Cardiac muscle cell (in vitro differentiated cells and primary cell): ENCODE data around the gene BPGM. TPM values are rescaled to one million over a fixed set of nuclear protein-coding genes. Genes with fewer than 3 reads are reported as not detected.

Source experiments
- DNase-seq, 2 donors: peaks; one replicate each; pipeline versions ENCODE4 v3.0.0 to v3.0.0-alpha.2; 2010 to 2017; ENCODE audit warnings: low read depth in 1 of 2, low spot score in 1 of 2
- H3K27ac ChIP-seq: fragments of 200-600 bp; sonication (generic); 2 replicates; pipeline ENCODE4 v1.5.1; 2016
- H3K27me3 ChIP-seq: fragments of 200-600 bp; sonication (generic); 2 replicates; pipeline ENCODE4 v1.6.0; 2016; ENCODE audit warnings: control low read depth
- H3K36me3 ChIP-seq: fragments of 200-600 bp; sonication (generic); 2 replicates; pipeline ENCODE4 v1.5.1; 2016; ENCODE audit warnings: control low read depth
- H3K4me1 ChIP-seq: fragments of 200-600 bp; sonication (generic); 2 replicates; pipeline ENCODE4 v1.8.1; 2017; ENCODE audit warnings: low read depth, mild to moderate bottlenecking, mixed run types
- H3K4me3 ChIP-seq: fragments of 200-600 bp; sonication (generic); 2 replicates; pipeline ENCODE4 v1.5.1; 2016; ENCODE audit warnings: mild to moderate bottlenecking
- H3K9me3 ChIP-seq: fragments of 200-600 bp; sonication (generic); 2 replicates; pipeline ENCODE4 v1.5.1; 2017; ENCODE audit warnings: low read depth, mild to moderate bottlenecking, control low read depth
- polyA plus RNA-seq: library from polyadenylated mRNA; unstranded; fragments of >200 nt; fragmentation: Nextera tagmentation; extraction: Ambion mirVana; gene quantifications from 2 replicates; pipeline ENCODE4 v1.2.1, GENCODE V29; 2016
- total RNA-seq: library from RNA; depleted of rRNA; stranded (reverse); fragments of >200 nt; gene quantifications from 2 replicates; pipeline ENCODE4 v1.2.3, GENCODE V29; 2016
- TF ChIP-seq, protein P1 (sequence below): IDR thresholded peaks from 2 replicates; pipeline ENCODE4 v1.5.1; 2012; ENCODE audit warnings: low read depth, mild to moderate bottlenecking, low read length

Gene BPGM
- total and polyA plus RNA-seq, 2 experiments from 2014 or later: 15.2 to 32.2 TPM

- TF ChIP-seq, protein P1, sequence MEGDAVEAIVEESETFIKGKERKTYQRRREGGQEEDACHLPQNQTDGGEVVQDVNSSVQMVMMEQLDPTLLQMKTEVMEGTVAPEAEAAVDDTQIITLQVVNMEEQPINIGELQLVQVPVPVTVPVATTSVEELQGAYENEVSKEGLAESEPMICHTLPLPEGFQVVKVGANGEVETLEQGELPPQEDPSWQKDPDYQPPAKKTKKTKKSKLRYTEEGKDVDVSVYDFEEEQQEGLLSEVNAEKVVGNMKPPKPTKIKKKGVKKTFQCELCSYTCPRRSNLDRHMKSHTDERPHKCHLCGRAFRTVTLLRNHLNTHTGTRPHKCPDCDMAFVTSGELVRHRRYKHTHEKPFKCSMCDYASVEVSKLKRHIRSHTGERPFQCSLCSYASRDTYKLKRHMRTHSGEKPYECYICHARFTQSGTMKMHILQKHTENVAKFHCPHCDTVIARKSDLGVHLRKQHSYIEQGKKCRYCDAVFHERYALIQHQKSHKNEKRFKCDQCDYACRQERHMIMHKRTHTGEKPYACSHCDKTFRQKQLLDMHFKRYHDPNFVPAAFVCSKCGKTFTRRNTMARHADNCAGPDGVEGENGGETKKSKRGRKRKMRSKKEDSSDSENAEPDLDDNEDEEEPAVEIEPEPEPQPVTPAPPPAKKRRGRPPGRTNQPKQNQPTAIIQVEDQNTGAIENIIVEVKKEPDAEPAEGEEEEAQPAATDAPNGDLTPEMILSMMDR: no peak
- H3K4me3 ChIP-seq: no peak overlapping the region
- H3K9me3 ChIP-seq: no peaks in the 10 kb centered on the region
- no peak for DNase-seq
- no peaks in the 10 kb centered on the region for H3K4me1 ChIP-seq
- H3K36me3 ChIP-seq: no peaks in the 10 kb centered on the region
- peaks cover 40% of the 10 kb centered on the region for H3K27me3 ChIP-seq
- H3K27ac ChIP-seq: no peak overlapping the region
These were observed 18.9 kb upstream of the BPGM start for GRCh38 chr7:134627775-134628153.

DNA sequence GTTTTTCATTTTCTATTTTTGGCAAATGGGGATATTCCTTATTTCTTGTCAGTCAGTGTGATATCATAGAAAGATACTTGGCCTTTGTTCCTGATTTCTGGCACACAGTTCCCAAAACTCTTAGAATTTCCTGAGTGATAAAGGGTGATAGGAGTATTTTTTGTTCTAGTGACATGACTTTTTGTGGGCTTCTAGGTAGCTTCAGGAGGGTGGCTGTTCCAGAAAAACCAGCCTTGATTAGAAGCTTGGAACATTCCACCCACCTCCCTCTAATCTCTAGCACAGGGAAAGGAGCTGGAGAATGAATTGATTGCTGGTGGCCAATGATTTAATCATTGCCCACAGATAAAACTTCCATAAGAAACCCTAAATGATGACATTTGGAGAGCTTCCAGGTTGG is 17.2 kb upstream of the BPGM start:
- Histone ChIP-seq H3K27ac (no peak overlapping the region), H3K36me3 (no peaks in the 10 kb centered on the region), H3K27me3 (peaks cover 40% of the 10 kb centered on the region), H3K4me1 (no peaks in the 10 kb centered on the region), H3K4me3 (no peak overlapping the region), H3K9me3 (no peaks in the 10 kb centered on the region)
- TF ChIP-seq, protein P1: no peak
- DNase-seq: no peak

- Histone ChIP-seq H3K27me3 (peaks cover 33% of the 10 kb centered on the region), H3K36me3 (no peaks in the 10 kb centered on the region), H3K9me3 (no peaks in the 10 kb centered on the region), H3K4me3 (no peak overlapping the region), H3K27ac (no peak overlapping the region), H3K4me1 (no peaks in the 10 kb centered on the region)
- DNase-seq: no peak
- TF ChIP-seq, protein P1: no peak
These were observed 16.4 kb upstream of the BPGM start for GRCh38 chr7:134630237-134630636.

DNA sequence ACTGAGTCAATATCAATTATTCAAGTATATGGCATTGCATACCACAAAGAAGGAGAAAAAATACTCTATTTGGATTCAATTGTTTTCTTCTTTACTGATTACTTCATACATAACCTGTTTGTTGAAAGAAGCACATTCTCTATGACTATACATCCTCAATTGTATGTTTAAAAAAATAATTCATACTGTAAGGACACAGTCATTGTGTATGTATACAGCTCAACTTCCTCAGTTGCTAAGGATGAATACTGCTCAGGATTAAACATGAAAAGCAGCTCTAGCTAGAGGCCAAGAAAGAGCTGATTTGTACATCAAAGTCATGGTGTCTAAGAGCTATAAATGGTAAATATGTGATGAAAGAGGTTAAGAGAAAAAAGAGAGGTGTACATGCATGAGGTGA is 15.8 kb upstream of the BPGM start:
- no peaks in the 10 kb centered on the region for H3K9me3 ChIP-seq
- H3K4me3 ChIP-seq: no peak overlapping the region
- TF ChIP-seq, protein P1: no peak
- H3K27me3 ChIP-seq: peaks cover 28% of the 10 kb centered on the region
- no peak for DNase-seq
- H3K36me3 ChIP-seq: no peaks in the 10 kb centered on the region
- H3K4me1 ChIP-seq: no peaks in the 10 kb centered on the region
- H3K27ac ChIP-seq: no peak overlapping the region

DNA sequence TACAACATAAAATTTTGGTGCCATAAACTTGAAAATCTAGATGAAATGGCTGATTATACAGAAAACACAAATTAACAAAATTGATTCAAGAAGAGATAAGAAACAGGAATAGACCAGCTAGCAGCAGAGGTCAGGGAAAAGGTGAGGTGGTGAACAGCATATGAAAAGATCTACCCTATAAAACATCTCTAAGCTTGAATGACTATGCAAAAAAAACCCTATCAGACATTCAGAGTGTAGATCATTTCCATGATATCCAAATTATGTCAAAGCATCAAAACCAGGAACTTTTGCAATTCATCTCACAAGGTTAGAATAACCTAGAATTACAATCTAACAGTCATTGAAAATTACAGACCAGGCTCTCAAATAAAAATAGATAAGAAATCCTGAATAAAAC is 14.6 kb upstream of the BPGM start:
- no peaks in the 10 kb centered on the region for H3K4me1 ChIP-seq
- no peak for DNase-seq
- no peaks in the 10 kb centered on the region for H3K9me3 ChIP-seq
- H3K4me3 ChIP-seq: no peak overlapping the region
- TF ChIP-seq, protein P1: no peak
- no peaks in the 10 kb centered on the region for H3K36me3 ChIP-seq
- peaks cover 16% of the 10 kb centered on the region for H3K27me3 ChIP-seq
- H3K27ac ChIP-seq: no peak overlapping the region
